ENCODE data around the gene BSG.

GRCh38 chr19:558770-559439 is 13.5 kb upstream of the BSG start:
- TF ChIP-seq CTCF (IDR thresholded peaks at IDR 0.05; ENCODE audit: poor library complexity) (no peak), EZH2phosphoT487 (IDR thresholded peaks at IDR 0.05; ENCODE audit: low read depth, severe bottlenecking, unreplicated experiment) (no peak), EZH2 (IDR thresholded peaks at IDR 0.05; ENCODE audit: borderline replicate concordance) (no peak)

Measured in hepatocyte (in vitro differentiated cells).